HuH-7 (cell line): ENCODE data around the gene CCL3.
A peak's percentile ranks its signal among the peaks of the same experiment; 100 is the strongest.
"Not testable (repeated sequence)": the region's sequence is repeated elsewhere in the genome, so short reads cannot be mapped to it uniquely, and the experiment has no call there.

Experiments used
- DNase-seq: peaks from one replicate; pipeline ENCODE4 v3.0.0; 2011; ENCODE audit warnings: low spot score

Gene CCL3

DNA sequence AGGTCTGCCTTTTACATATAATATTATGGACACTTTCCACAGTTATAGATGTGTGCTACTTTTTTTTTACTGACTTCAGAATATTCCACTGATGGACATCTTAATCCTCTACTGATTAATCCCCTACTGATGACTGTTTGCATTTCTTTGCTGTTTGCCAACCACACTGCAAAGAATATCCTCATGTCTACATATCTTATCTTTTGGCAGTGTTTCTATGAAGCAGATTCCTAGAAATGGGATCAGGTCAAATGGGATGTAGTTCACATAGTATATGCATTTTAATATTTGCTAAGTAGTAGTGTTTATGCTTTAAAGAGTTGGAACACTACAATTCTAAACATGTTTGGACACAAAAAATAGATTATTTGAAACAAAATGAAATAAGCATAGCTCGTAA is 3.2 kb downstream of the CCL3 start:
- DNase-seq, result no peak

DNA sequence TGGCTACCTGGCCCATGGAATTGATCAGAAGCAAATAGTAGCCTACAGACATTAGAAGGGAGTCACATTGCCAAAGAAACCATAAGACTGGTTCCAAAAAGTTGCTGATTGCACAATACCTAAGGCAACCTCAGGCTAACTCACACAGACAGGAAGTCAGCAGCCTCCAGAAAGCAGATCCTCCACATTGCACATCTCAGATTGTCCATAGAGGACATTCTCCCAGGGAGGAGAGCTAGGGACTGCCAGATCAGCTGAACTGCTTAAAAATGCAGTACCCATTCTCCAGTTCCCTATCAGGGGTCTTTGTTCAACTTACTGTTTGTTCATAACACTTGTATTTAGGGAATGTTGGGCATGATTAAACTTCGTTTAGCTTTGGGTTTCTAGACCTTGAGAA is 4.2 kb downstream of the CCL3 start:
- no peak for DNase-seq

DNA sequence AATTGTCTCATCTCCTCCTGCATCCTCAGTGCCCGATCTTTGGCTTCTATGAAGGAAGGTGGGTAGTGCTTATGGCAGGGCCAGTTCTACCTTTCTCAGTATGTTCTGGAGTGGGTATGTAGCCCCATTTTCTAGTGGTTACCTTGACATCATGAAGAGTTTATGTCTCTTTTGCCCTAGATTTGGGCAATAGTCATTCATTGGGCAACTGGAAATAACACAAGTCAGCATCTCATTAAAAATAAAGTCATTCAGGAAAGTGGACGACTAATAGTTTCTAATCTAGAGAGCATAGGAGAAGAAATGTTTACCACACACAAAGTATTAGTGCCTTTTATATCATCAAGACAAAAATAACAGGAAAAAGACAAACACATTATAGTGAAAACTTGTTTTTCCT is 6.3 kb downstream of the CCL3 start:
- DNase-seq, result not testable (repeated sequence)

DNA sequence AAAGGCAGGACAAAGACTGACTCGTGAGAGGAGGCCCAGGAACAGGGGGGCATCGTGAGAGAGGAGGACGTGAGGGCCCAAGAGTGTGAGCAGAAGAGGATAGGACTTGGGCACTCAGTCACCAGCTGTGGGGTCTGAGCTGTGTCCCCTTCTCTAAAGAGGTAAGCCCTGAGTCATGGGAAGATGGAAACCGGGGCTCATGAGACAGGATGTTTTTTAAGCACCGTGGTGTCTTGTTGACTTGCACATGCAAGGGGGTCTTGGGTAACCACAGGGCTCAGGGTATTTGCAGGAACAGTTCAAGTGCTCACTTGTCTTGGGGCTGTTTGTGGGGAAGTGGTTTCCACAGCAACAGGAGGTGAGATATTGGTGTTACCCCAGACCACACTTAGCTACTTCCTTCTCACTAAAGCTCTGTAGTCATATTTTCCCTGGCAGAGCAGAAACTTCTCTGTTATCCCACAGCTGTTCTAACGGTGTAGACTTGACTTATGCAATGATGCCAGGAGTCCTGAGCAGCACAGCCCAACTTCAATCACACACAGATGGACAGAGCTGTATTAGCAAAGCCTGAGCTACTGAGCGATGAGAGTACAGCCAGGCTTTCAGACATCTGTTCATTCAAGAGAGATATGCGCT is 7.3 kb downstream of the CCL3 start:
- DNase-seq, result not testable (repeated sequence)

DNA sequence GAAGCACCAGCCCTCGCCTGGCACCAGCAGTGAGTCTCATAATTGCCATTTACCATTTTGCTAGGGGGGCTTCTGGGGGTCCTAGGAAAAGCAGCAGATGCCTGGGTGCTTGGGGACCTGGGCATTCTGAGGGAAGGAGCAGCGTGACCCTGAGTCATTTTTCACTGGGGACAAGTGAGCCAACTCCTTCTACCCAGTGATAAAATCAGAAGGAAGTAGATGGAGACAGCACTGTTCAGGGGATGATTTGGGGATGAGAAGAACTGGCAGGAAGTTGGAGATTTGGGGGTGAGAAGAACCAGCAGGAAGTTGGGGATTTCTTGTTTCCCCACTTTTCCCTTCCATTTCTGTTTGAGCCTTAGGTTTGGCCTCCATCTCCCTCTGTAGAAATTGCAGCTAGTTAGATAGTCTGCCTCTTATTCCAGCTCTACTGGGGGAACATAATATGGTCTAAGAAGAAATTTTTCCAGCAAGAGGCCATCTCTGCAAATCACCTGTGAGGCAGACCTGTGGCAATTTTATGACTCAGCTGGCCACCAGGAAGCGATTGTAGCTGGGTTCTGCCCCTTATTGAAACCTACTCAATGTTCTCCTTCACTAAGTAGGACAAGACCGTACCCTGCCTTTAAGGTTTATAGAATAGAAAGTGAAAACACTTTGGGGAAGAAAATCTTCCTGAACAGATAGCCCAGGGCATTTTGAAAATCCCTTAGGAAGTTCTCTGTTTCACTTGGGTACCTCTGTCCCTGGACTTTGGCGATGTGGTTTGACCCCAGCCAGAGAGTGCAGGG is 8.1 kb downstream of the CCL3 start:
- DNase-seq, result not testable (repeated sequence)

DNA sequence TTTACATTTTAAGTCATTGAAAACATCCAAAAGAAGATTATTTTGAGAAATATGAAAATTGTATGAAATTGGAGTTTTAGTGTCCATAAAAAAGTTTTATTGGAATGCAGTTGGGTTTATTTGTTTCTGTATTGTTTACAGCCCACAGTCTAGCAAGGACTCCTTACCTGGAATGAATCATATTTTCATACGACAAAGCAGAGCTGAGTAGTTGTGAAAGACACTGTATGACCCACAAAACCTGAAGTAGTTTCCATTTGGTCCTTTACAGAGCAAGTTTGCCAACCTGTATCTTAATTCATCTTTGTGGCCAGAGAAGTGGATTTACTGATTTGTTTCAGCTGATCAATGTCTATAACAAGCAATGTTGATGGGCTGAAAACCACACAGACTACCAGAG is 15.6 kb downstream of the CCL3 start:
- no peak for DNase-seq

DNA sequence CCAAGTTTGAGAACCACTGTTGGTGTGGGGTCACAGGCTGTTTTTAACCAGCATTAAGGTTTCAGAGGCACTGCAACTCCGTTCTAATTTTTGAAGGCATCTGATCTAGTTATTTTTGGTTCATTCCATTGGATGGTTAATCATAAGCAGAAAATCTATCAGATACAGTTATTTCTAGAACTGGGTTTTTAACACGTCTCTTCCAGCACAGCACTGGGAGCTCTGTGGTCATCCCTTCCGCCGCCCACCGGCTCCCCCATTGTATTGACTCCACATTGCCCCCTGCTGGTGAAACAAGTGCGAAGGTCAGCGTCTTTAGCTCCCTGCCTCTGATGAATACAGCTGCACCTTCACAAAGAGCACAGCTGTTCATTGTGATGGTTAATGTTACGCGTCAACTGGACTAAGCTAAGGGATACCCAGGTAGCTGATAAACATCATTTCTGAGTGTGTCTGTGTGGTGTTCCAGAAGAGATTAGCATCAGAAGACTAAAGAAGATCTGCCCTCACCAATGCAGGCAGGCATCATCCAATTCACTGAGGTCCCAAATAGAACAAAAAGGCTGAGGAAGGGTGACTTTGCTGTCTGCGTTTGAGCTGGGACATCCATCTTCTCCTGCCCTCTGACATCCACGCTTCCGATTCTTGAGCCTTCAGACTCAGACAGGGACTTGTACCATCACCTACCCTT is 17.4 kb downstream of the CCL3 start:
- peak; percentile 53 for DNase-seq

DNA sequence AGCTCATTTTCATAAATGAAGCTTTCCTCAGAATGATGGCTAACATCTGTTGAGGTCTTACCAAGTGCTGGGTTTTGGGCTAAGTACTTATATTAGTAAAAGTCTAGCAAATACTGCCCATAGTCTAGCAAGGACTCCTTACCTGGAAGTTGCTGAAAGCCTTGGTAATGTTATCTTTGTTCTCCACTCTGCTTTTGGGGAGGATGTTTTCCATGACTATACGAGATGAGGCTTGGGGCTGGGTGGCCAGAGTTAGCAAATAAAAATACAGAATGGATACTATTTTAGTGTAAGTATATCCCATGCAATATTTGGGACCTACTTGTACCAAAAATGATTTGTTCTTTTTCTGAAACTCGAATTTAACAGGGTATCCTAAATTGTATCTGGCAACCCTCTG is 18.2 kb downstream of the CCL3 start:
- DNase-seq, result no peak

DNA sequence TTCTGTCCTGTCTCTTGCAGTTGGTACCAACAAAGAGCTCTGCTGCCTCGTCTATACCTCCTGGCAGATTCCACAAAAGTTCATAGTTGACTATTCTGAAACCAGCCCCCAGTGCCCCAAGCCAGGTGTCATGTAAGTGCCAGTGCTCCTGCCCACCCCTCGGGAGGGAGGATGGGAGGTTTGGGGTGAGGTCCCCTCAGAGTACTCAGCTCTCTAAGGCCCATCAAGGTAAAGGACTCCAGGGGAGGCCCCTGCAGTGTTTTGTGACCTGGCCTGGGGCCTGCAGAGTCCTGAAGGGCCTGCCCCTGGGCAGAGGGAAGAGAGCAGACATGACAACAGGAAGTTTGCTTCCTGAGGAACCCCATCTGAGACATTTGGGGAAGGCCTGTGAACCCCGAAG is 19.5 kb downstream of the CCL3 start:
- no peak for DNase-seq

DNA sequence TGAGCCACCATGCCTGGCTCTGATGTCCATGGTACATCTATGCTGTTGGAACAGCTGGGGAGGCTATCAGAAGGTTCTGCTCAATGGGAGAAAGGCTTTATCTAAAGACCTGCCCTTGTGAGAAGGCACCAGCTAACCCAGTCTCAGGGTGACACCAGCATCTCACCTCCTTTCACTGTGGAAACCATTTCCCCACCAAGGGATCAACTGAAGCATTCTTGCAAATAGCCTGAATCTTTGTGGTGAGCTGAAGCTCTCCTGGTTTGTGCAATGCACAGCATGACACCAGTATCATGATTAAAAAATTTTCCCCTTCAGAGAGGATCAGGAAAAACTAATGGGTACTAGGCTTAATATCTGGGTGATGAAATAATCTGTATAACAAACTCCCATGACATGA is 20.8 kb downstream of the CCL3 start:
- no peak for DNase-seq

DNA sequence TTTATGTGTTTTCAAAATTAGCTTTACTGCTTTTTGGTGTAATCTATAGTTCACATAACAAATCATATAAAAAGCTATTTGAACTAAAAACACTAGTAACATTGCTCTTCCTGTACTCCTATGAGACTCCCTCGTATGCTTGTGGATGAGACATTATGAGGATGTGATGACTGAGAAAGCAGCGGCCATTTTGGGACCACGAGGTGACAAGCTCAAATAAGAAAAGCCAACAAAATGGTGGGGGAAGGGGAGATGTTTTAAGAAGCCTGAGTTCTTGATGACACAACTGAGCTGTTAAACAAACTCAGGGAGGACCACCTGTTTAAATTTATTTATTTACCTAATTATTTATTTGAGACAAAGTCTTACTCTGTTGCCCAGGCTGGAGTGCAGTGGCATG is 21.4 kb downstream of the CCL3 start:
- no peak for DNase-seq

DNA sequence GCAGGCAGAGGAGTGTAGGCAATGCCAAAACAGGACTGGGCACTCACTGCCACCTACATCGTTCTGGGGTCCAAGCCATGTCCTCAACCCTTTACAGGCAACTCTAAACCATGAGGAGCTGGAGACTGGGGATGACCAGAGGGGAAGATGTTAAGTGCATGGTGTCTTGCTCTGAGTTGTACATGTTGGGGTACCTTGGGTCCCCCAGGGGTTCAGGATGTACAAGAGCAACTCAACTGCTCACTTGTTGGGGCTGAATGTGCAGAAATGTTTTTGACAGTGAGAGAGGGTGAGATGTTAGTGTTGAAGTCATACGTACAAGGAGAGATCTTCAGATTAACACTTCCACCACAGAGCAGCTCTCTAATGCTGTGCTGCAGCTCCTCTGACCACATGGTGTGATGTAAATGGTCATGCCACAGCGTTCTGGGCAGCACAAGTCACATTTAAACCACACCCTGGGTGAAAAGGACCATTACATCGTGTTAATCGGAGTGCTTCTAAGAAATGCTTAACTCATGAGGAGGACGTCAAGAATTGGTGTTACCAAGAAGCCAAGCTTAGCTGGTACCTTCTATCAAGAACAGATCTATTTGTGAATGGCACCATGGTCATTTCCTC is 23.5 kb downstream of the CCL3 start:
- DNase-seq, result no peak

DNA sequence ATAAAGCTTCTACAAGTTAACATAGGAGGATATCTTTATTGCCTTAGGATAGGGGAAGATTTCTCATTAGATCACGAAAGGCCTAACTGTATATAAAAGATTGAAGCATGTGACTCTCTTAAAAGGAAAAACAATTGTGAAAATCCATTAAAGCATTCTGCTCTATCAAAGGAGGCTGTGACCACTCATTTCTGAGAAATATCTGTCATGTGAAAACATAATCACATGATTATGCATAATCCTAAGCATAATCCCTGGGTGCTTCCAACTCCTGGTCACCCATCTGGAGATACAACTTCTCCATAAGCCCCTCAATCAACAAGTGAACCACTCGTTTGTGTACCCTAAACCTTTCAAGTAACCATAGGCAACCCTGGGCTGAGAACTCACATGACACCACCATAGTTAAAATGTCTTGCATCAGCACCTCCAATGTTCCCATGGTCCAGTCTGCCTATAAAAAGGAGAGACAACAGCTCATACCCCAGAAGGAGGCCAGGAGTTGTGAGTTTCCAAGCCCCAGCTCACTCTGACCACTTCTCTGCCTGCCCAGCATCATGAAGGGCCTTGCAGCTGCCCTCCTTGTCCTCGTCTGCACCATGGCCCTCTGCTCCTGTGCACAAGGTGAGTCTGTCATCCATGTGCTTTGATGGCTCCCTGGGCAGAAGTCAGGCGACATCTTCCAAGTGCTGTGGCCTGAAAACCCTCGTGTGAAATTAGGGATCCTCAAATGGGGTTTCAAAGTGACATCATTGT is 26.0 kb downstream of the CCL3 start, which contains the start of gene CCL18:
Gene CCL18 (plus strand): TSS at position 487 of the 756 bp plus-strand sequence. CDS start 71 bp downstream, at position 558.
- DNase-seq, result no peak

DNA sequence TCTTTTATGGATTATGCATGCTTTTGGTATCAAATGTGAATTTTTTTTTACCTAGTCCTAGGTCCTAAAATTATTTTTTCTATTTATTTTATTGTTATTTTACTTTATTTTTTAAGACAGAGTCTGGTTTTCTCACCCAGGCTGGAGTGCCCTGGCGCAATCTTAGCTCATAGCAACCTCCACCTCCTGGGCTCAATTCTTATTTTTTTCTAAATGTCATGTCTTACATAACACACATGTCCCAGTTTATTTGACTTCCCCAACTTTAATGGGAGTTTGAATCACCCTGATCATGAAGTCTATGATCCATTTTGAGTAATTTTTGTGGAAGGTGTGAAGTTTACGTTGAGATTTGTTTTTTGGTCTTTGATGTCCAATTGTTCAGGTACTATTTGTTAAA is 29.1 kb downstream of the CCL3 start:
- no peak for DNase-seq

DNA sequence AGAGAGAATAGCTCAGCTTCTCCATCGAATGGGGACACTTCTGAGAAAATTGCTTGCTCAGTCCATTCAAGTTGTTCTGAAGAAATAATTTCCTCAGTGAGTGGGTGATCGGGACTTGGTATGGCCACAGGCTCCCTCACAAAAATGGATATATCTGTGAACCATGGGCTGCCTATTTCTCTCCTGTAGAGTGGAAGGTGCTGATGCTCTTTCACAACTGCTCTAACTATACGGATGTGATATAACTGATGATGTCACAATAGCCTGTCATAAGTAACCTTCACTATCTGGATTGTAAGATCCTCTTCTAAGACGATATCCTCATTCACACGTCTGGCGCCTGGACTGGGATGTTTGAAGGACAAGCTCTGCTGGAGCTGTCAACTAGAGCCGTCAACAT is 30.5 kb downstream of the CCL3 start:
- no peak for DNase-seq

DNA sequence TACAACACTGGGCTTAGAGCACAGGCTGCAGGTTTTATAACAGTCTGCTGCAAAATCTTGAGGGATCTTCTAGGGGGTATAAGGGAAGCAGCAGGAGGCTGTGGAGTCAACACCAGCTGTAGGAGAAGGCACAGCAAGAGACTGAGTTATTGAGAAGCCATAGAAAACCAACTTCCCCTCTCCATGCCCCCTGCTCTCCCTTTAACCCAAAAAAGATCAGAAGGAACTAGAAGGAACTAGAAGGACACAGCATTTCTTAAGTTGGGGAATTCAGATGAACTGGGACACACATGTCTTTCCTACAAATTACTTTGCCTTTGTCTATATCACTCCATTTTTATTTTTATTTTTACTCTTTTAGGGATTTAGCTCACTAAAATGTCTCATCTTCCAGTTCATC is 32.0 kb downstream of the CCL3 start:
- DNase-seq, result no peak

DNA sequence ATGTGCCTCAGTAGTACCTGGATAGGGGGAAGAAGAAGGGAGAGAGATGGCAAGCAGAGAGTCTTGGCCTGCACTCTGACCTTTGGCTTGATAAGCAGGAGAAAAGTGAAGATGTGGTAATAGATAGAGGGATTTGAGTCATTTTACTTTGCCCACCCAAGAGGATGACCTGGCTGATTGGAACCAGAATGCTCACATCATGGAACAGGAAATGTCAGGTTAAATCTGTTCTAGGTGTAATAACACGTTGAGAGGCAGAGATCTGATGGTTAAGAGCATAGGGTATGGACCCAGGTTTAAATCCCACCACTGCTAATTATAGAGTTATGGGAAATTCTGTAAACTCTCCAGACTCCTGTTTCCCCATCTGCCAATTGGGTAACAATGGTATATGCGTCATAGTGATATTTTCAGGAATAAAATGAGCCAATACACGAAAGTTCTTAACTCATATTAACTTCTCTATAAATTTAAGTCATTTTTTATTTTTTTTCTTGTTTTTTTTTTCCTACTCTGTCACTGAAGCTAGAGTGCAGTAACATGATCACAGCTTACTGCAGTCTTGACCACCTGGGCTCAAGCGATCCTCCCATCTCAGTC is 33.9 kb downstream of the CCL3 start:
- no peak for DNase-seq

DNA sequence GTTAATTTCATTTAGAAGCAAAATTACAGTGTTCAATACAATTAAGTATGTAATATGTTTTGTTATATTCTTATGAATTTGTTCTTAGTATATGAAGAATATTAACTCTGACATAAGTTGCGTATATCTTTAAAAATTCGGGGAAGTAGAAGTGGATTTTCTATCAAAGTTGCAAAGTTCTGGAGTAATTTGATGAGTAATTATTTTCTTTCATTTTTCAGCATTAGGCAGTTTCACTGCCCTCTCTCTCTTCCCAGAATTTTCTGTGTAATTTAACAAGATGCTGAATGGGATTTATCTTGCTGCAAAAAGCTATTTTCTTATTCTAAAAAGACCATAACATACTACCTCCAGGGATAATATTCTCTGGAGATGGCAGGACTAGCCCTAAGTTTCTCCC is 34.8 kb downstream of the CCL3 start:
- DNase-seq, result no peak

DNA sequence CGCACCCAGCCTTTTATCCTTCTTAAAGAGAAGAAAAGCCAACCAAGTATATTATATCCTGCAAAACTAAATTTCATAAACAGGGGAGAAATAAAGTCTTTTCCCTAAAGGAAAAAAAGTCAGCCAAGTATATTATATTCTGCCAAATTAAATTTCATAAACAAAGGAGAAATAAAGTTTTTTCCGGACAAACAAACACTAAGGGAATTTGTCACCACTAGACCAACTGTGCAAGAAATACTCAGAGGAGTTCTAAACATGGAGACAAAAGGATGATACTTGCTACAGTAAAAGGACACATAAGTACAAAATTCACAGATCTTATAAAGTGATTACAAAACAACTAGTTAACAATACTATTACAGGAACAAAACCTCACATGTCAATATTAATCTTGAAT is 40.3 kb downstream of the CCL3 start:
- no peak for DNase-seq

DNA sequence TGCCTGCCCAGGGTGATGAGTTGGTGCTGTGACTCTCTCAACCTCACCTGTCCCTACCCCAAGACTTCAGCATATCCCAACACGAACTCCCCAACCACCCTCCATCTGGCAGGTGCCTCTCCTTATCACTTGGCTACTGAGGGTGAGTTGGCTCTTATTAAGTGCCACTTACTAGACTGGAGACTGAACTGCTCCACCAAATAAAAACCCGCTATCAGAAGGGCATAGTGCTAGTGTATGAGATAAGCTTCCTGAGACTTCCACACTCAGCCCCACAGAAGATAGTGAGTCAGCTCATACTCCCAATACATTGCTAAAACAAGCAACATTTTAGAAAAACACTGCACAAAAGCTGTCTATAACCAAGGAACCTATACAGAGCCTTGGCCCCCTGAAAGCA is 41.9 kb downstream of the CCL3 start:
- no peak for DNase-seq
